Nucleus accumbens (tissue), 56 donors: ENCODE measurements around the gene CUEDC2.

ENCODE experiments used
- DNase-seq, 56 donors: peaks; one replicate each; lab custom pipeline; 2025; lab: John Stamatoyannopoulos, UW

Gene CUEDC2

DNA sequence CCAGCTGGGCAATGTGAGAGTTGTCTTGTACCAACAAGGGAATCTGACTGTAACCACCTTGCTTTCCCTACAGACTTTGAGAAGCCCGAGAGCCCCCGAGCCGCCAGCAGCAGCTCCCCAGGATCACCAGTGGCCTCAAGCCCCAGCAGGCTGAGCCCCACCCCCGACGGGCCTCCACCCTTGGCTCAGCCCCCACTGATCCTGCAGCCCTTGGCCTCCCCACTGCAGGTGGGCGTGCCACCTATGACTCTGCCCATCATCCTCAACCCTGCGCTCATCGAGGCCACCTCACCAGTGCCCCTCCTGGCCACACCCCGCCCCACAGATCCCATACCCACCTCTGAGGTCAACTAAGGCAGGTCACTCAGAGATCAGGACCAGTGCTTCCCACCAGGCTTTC lies 50.4 kb downstream of the CUEDC2 start:
- DNase-seq = no peak

DNA sequence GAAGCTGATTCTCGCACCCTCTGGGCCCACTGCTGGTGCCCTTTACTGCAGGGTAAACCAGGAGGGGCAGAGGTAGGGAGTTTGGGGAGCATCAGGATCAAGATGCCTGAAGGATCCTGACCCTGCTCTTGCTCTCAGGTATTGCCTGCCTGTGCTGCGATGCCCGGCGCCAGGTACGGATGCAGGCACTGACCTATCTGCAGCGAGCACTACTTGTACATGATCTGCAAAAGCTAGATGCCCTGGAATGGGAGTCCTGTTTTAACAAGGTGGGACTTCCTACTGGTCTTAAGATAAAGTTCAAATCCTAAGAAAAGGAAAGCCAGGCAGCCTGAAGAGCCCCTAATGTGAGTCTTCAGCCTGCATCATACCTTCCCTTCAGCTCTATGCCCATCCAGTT lies 53.0 kb downstream of the CUEDC2 start:
- DNase-seq = no peak

DNA sequence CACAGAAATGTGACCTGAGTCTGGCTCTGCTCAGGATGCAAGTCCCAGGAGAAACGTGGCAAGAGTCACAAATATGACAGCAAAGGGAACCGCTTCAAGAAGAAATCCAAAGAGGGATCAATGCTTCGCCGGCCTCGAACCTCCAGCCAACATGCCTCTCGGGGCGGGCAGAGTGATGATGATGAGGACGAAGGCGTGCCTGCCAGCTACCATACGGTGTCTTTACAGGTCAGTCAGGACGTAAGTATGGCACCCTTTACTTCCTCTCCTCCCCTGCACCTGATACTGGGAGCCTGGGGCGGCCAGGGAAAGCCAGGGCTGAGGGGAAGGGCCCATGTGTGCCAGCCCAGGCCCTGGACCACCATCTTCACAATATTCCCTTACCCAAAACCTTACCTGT lies 55.5 kb downstream of the CUEDC2 start:
- no peak for DNase-seq

DNA sequence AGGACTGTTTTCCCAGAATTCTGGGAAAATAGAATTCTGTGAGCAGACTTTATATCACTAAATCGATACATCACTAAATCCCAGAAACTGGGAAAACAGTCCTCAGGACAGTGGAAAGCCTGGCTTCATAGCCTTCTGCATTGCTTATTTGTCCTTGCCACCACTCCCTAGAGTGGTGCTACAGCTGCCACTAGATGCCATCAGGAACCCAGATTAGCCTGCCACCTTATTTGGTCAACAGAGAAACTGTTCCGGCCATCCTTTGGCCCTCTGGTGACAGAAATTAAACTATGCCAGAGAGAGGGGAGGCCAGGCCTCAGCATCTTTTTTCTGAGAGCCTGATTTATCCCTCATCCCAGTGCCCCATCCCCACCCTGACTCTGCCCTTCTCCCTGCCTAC lies 56.5 kb downstream of the CUEDC2 start:
- DNase-seq = no peak

DNA sequence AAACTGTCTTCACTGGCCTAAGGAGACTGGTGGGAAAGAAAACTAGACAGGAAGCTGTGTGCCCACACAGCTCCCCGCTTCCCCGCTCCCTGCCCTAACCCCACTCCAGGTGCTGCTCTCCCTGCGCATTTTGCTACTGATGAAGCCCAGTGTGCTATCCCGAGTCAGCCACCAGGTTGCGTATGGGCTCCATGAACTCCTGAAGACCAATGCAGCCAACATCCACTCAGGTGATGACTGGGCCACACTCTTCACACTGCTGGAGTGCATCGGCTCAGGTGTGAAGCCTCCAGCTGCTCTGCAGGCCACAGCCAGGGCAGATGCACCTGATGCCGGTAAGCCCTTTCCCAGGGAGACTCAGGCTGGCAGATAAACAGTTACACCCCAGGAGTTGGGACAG lies 57.1 kb downstream of the CUEDC2 start:
- DNase-seq = no peak
